Heart right ventricle (tissue), 16 donors: ENCODE data around the gene ATP6V1C2. TPM values are rescaled to one million over a fixed set of nuclear protein-coding genes. Genes with fewer than 3 reads are reported as not detected.

Source experiments
- ATAC-seq, 8 donors: fragments of 200-7000 bp; cut with Tn5 transposase; one replicate each; pipeline ENCODE4 v1.9.1; 2020; ENCODE audit warnings: mild to moderate bottlenecking in 8 of 8, moderate library complexity in 8 of 8, moderate number of reproducible peaks in 1 of 8
- DNase-seq, 2 donors: peaks; one replicate each; pipeline ENCODE4 v3.0.0-alpha.2; 2020
- H3K27ac ChIP-seq, 10 donors: fragments of 200-600 bp; sonication (generic) in 2 of 10; one replicate each; pipeline versions ENCODE4 v1.5.0 to v1.8.0; 2020 to 2022; ENCODE audit warnings: mild to moderate bottlenecking in 3 of 10
- H3K27me3 ChIP-seq, 7 donors: fragments of 200-600 bp; one replicate each; pipeline ENCODE4 v1.8.0; 2021 to 2022; ENCODE audit warnings: mild to moderate bottlenecking in 2 of 7
- H3K36me3 ChIP-seq, 9 donors: fragments of 200-600 bp; sonication (generic) in 1 of 9; one replicate each; pipeline versions ENCODE4 v1.5.0 to v1.8.0; 2020 to 2022; ENCODE audit warnings: mild to moderate bottlenecking in 2 of 9
- H3K4me1 ChIP-seq, 9 donors: fragments of 200-600 bp; sonication (generic) in 1 of 9; one replicate each; pipeline versions ENCODE4 v1.5.0 to v1.8.0; 2020 to 2022; ENCODE audit warnings: mild to moderate bottlenecking in 4 of 9
- H3K4me3 ChIP-seq, 10 donors: fragments of 200-600 bp; sonication (generic) in 2 of 10; one replicate each; pipeline versions ENCODE4 v1.5.0 to v1.8.0; 2020 to 2022; ENCODE audit warnings: mild to moderate bottlenecking in 7 of 10, moderate library complexity in 2 of 10
- H3K9me3 ChIP-seq, 11 donors: fragments of 200-600 bp in 10 of 11; sonication (generic) in 2 of 11; one replicate each; pipeline versions ENCODE4 v1.5.0 to v1.8.0; 2013 to 2022; ENCODE audit warnings: mild to moderate bottlenecking in 2 of 11, control low read depth in 1 of 11, moderate library complexity in 1 of 11
- CTCF ChIP-seq, 9 donors: fragments of 200-600 bp; sonication (generic) in 2 of 9; IDR thresholded peaks; one replicate each; pipeline versions ENCODE4 v1.5.0 to v1.8.0; 2021 to 2022; ENCODE audit warnings: antibody characterized with exemption in 9 of 9, mild to moderate bottlenecking in 5 of 9, moderate library complexity in 1 of 9
- WGBS, 2 donors: extraction: QIAGEN DNeasy Blood & Tissue Kit; methylation state at CpG; one replicate each; pipeline ENCODE4 v1.1.7; 2013; ENCODE audit warnings: inconsistent platforms in 1 of 2; 5-methylcytosine and 5-hydroxymethylcytosine counted together
- intact Hi-C, 10 donors: fragments of 100-400 bp; cut with DNase I; formaldehyde crosslinking; loops; one replicate each; pipeline versions ENCODE4 v1.11.1 to v1.14.2; 2022
- polyA plus RNA-seq, 2 donors: library from polyadenylated mRNA; stranded (reverse); fragments of 200-250 nt; gene quantifications; one replicate each; pipeline ENCODE4 v1.2.3, GENCODE V29; 2013
- total RNA-seq, 10 donors: library from RNA; stranded (reverse); fragmentation: NEBNext Ultra II Directional in 3 of 10; extraction: Animal tissue kit (Norgen Biotek cat#: 25700) in 3 of 10; gene quantifications; one replicate each; pipeline versions ENCODE4 v1.2.1 to v1.2.4, GENCODE V29; 2021 to 2023
- donor health status: Arrhythmogenic right ventricular cardiomyopathy.
- donor health status: ischemic (EF 13 %, LVEDD 7.1; RV severe dilation, severe dysfunction).
- donor health status: healthy with polysubstance abuse.
- donor health status: DM: no; HTN: yes; CAD: no.
- donor health status: DM: no; HTN: no; CAD: no.
- donor health status: ischemic (EF 25% LVEDD 6.9; RV normal size, moderate dysfunction).
- donor health status: ischemic (EF 25% LVEDD 5.7; RV mildly dilated, moderate dysfunction).
- donor health status: healthy.
- donor health status: DM: yes; HTN: yes; CAD: no.
- donor health status: Ischemic cardiomyopathy.
- donor health status: ischemic (EF 35%, LVEDD 5.7; RV mildly dilated, moderate dysfunction).
- donor health status: nonischemic (EF 11% LVEDD 7.7; RV severe dilation, severe dysfunction).
- donor health status: DM: yes; HTN: yes; CAD: no.
- donor health status: PGD.
- donor health status: ischemic (EF 29% LVEDD 5.4; RV normal size, mild dysfunction).
- donor health status: nonischemic (EF 23%, LVEDD 6.1; RV moderate dilation, normal function).

The ATP6V1C2 gene
- total and polyA plus RNA-seq, 12 donors = 0.09 to 3.4 (median 0.72) TPM

- Histone ChIP-seq H3K4me1 (peaks cover 0 to 2% (median 0%) of the 10 kb centered on the region in 9 donors), H3K27me3 (no peaks in the 10 kb centered on the region), H3K4me3 (no peak overlapping the region), H3K27ac (no peak overlapping the region), H3K9me3 (no peaks in the 10 kb centered on the region), H3K36me3 (peaks cover 0 to 88% (median 10%) of the 10 kb centered on the region in 9 donors)
- ATAC-seq (no peak), DNase-seq (no peak)
- no peak for TF ChIP-seq CTCF (IDR thresholded peaks at IDR 0.05)
- intact Hi-C loops = no loop called here
- 90 to 94% methylated on average over 2 of the region's 2 CpGs for WGBS, 2 donors
Measured at GRCh38 chr2:10680957-10681356, 40.5 kb upstream of the ATP6V1C2 start.

- no peak for TF ChIP-seq CTCF (IDR thresholded peaks at IDR 0.05)
- Histone ChIP-seq H3K9me3 (no peaks in the 10 kb centered on the region), H3K4me1 (peaks cover 6 to 40% (median 28%) of the 10 kb centered on the region in 9 donors), H3K27me3 (no peaks in the 10 kb centered on the region), H3K4me3 (no peak overlapping the region), H3K36me3 (peaks cover 0 to 37% (median 0%) of the 10 kb centered on the region in 9 donors), H3K27ac (no peak overlapping the region)
- intact Hi-C loops = no loop called here
- 48 to 51% methylated on average over 5 of the region's 5 CpGs for WGBS, 2 donors
- no peak for DNase-seq
- no peak for ATAC-seq
Measured at GRCh38 chr2:10686176-10686730, 35.2 kb upstream of the ATP6V1C2 start.

GRCh38 chr2:10688921-10689807 is 32.3 kb upstream of the ATP6V1C2 start:
- DNase-seq (peak; percentile 21 to 24), ATAC-seq (peak; percentile 28 to 71 (median 58))
- Histone ChIP-seq H3K9me3 (no peaks in the 10 kb centered on the region), H3K4me3 (peak overlapping the region; percentile 85 to 100 (median 94)), H3K36me3 (peaks cover 0 to 8% (median 0%) of the 10 kb centered on the region in 9 donors), H3K4me1 (peaks cover 6 to 40% (median 28%) of the 10 kb centered on the region in 9 donors), H3K27ac (peak overlapping the region; percentile 80 to 96 (median 92)), H3K27me3 (no peaks in the 10 kb centered on the region)
- intact Hi-C loops = no loop called here
- TF ChIP-seq CTCF (IDR thresholded peaks at IDR 0.05) = no peak
- 4 to 6% methylated on average over 27 of the region's 27 CpGs for whole genome bisulfite sequencing, 2 donors

GRCh38 chr2:10691521-10691920 is 29.9 kb upstream of the ATP6V1C2 start:
- H3K27me3 ChIP-seq = no peaks in the 10 kb centered on the region

More at GRCh38 chr2:10691521-10691920, 29.9 kb upstream of the ATP6V1C2 start:
- 95 to 96% methylated on average over 6 of the region's 6 CpGs for WGBS, 2 donors
- Histone ChIP-seq H3K4me3 (no peak overlapping the region), H3K9me3 (no peaks in the 10 kb centered on the region), H3K36me3 (no peaks in the 10 kb centered on the region), H3K27ac (no peak overlapping the region), H3K4me1 (peaks cover 3 to 35% (median 28%) of the 10 kb centered on the region in 9 donors)
- ATAC-seq = no peak
- no peak for TF ChIP-seq CTCF (IDR thresholded peaks at IDR 0.05)
- intact Hi-C loops = no loop called here
- DNase-seq = no peak
